Activated CD8-positive, alpha-beta memory T cell treated with anti-CD3 and anti-CD28 coated beads for 24 hours (primary cell): ENCODE measurements around the gene NEDD1.

ENCODE experiments used
- DNase-seq: peaks from one replicate; pipeline ENCODE4 v3.0.0-alpha.2; 2020

Gene NEDD1

GRCh38 chr12:96906849-96907670 lies at the start of gene NEDD1:
Gene NEDD1 (plus strand): TSS chr12:96907257. CDS start chr12:96909760, 2,503 bp downstream.
- peak; percentile 94 for DNase-seq

GRCh38 chr12:96858162-96858561 lies 48.9 kb upstream of the NEDD1 start:
- no peak for DNase-seq

GRCh38 chr12:96861656-96862055 lies 45.4 kb upstream of the NEDD1 start:
- no peak for DNase-seq

- DNase-seq, result no peak
Measured at GRCh38 chr12:96862326-96862725, 44.7 kb upstream of the NEDD1 start.

- no peak for DNase-seq
Measured at GRCh38 chr12:96864335-96864734, 42.7 kb upstream of the NEDD1 start.

- DNase-seq, result no peak
Measured at GRCh38 chr12:96866801-96867590, 40.1 kb upstream of the NEDD1 start.

GRCh38 chr12:96870946-96871345 lies 36.1 kb upstream of the NEDD1 start:
- no peak for DNase-seq

- DNase-seq, result no peak
Measured at GRCh38 chr12:96872961-96873360, 34.1 kb upstream of the NEDD1 start.

GRCh38 chr12:96874211-96874610 lies 32.8 kb upstream of the NEDD1 start:
- no peak for DNase-seq

- DNase-seq, result no peak
Measured at GRCh38 chr12:96876966-96877365, 30.1 kb upstream of the NEDD1 start.

- no peak for DNase-seq
Measured at GRCh38 chr12:96878704-96879103, 28.4 kb upstream of the NEDD1 start.

- DNase-seq, result no peak
Measured at GRCh38 chr12:96879301-96879700, 27.8 kb upstream of the NEDD1 start.

GRCh38 chr12:96880220-96880619 lies 26.8 kb upstream of the NEDD1 start:
- no peak for DNase-seq

GRCh38 chr12:96881608-96882007 lies 25.4 kb upstream of the NEDD1 start:
- no peak for DNase-seq

- DNase-seq, result no peak
Measured at GRCh38 chr12:96882862-96883261, 24.2 kb upstream of the NEDD1 start.

GRCh38 chr12:96883571-96883970 lies 23.5 kb upstream of the NEDD1 start:
- DNase-seq, result no peak

GRCh38 chr12:96886998-96887677 lies 19.9 kb upstream of the NEDD1 start:
- DNase-seq, result no peak

GRCh38 chr12:96889273-96889933 lies 17.7 kb upstream of the NEDD1 start:
- DNase-seq, result no peak

GRCh38 chr12:96890331-96890730 lies 16.7 kb upstream of the NEDD1 start:
- no peak for DNase-seq

GRCh38 chr12:96892104-96892503 lies 15.0 kb upstream of the NEDD1 start:
- no peak for DNase-seq

GRCh38 chr12:96897421-96897820 lies 9.6 kb upstream of the NEDD1 start:
- DNase-seq, result no peak

GRCh38 chr12:96901175-96901574 lies 5.9 kb upstream of the NEDD1 start:
- DNase-seq, result no peak

GRCh38 chr12:96902076-96902475 lies 5.0 kb upstream of the NEDD1 start:
- DNase-seq, result no peak
